Measurements from ENCODE around the gene OBSCN.

DNA sequence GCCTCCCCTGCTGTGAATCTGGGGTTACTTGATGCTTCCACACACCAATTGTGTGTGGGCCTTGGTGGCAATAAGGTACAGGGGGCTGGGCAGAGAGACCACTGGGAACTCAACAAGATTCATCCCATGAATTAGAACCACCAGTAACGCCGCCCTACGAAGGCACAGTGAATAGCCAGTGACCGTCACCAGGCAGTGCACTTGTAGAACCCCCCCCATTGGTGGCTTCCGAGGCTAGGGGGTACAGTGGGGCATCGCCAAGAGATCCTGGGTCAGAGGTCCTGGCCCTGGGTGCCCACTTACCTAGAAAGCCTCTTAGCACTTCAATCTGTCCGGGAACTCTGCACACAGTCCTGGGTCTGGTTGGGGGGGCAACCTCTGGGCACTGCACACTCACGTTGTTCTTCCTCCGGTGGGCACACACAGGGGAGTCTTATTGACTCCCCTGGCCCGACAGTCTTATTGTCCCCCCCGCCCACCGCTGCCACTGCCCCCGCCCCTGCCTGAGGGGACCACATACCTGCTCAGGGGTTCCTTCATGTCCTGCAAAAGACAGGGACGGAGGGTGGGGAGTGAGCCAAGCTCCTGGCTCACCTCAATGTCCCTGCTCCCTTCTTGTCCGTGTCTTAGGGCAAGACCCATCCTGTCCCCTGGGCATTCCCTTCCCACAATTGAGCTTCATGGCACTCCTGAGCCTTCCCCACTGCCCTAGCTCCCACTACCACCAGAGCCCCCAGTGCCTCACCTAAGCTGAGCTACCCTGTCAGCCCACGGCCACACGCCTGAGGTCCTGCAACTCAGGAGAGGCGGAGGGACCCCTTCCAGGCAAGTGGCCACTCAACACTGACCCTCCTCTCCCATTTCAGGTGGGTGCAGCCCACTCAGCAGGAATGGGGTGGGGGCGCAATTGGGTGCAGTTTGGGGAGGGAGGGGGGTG lies 201.3 kb downstream of the OBSCN start:
- TF ChIP-seq, protein P1, sequence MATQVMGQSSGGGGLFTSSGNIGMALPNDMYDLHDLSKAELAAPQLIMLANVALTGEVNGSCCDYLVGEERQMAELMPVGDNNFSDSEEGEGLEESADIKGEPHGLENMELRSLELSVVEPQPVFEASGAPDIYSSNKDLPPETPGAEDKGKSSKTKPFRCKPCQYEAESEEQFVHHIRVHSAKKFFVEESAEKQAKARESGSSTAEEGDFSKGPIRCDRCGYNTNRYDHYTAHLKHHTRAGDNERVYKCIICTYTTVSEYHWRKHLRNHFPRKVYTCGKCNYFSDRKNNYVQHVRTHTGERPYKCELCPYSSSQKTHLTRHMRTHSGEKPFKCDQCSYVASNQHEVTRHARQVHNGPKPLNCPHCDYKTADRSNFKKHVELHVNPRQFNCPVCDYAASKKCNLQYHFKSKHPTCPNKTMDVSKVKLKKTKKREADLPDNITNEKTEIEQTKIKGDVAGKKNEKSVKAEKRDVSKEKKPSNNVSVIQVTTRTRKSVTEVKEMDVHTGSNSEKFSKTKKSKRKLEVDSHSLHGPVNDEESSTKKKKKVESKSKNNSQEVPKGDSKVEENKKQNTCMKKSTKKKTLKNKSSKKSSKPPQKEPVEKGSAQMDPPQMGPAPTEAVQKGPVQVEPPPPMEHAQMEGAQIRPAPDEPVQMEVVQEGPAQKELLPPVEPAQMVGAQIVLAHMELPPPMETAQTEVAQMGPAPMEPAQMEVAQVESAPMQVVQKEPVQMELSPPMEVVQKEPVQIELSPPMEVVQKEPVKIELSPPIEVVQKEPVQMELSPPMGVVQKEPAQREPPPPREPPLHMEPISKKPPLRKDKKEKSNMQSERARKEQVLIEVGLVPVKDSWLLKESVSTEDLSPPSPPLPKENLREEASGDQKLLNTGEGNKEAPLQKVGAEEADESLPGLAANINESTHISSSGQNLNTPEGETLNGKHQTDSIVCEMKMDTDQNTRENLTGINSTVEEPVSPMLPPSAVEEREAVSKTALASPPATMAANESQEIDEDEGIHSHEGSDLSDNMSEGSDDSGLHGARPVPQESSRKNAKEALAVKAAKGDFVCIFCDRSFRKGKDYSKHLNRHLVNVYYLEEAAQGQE (IDR thresholded peaks at IDR 0.05; ENCODE audit: insufficient replicate concordance, low read depth) = no peak
- TF ChIP-seq CTCF (IDR thresholded peaks at IDR 0.05; ENCODE audit: insufficient read depth, low read length) (no peak), POLR2AphosphoS5 (IDR thresholded peaks at IDR 0.05; ENCODE audit: low read depth) (no peak), GABPA (IDR thresholded peaks at IDR 0.05; ENCODE audit: low read depth) (no peak)

All from HL-60 (cell line).